Measurements from ENCODE around the gene COX7A2. TPM values are rescaled to one million over a fixed set of nuclear protein-coding genes. Genes with fewer than 3 reads are reported as not detected.
A peak's percentile ranks its signal among the peaks of the same experiment; 100 is the strongest.

COX7A2 gene
- total and polyA plus RNA-seq, 8 donors, result 76.5 to 214 (median 131) TPM

GRCh38 chr6:75208298-75209183, 35.1 kb downstream of the COX7A2 start:
- peak; percentile 41 for FAIRE-seq

GRCh38 chr6:75206576-75207342, 36.8 kb downstream of the COX7A2 start:
- Histone ChIP-seq H3K27me3 (peaks cover 0 to 25% (median 0%) of the 10 kb centered on the region in 4 donors), H3K4me1 (peaks cover 0 to 18% (median 6%) of the 10 kb centered on the region in 3 donors), H3K27ac (no peak overlapping the region), H3K4me3 (peak overlapping the region in 3 of 4 donors; percentile 7 to 45 (median 34)), H3K9me3 (no peaks in the 10 kb centered on the region), H3K36me3 (no peaks in the 10 kb centered on the region)
- TF ChIP-seq CTCF (IDR thresholded peaks at IDR 0.05), result no peak
- no peak for ATAC-seq
- DNase-seq, result peak in 2 of 6 donors; percentile 58 to 60
- 16% methylated on average over 35 of the region's 35 CpGs for WGBS, 2 donors
- intact Hi-C loops (cut with DNase I), result loop anchor here in 2 of 3 donors (5.0 to 10.0 kb wide), 4 partner anchors 802 to 1482 kb away; no protein-coding TSS in a partner anchor
- FAIRE-seq, result no peak

More at GRCh38 chr6:75208298-75209183, 35.1 kb downstream of the COX7A2 start:
- Histone ChIP-seq H3K9me3 (no peaks in the 10 kb centered on the region), H3K36me3 (no peaks in the 10 kb centered on the region), H3K27ac (no peak overlapping the region), H3K27me3 (peaks cover 0 to 25% (median 0%) of the 10 kb centered on the region in 4 donors), H3K4me1 (peaks cover 0 to 18% (median 6%) of the 10 kb centered on the region in 3 donors), H3K4me3 (peak overlapping the region in 1 of 4 donors; percentile 26)
- ATAC-seq (peak; percentile 77 to 83 (median 83)), DNase-seq (peak; percentile 67 to 89 (median 85))
- intact Hi-C loops (cut with DNase I), result loop anchor here in 2 of 3 donors (5.0 to 10.0 kb wide), 4 partner anchors 804 to 1484 kb away; no protein-coding TSS in a partner anchor
- 5 to 8% methylated on average over 33 of the region's 33 CpGs for WGBS, 2 donors
- peak; percentile 66 to 84 (median 80) for TF ChIP-seq CTCF (IDR thresholded peaks at IDR 0.05)

GRCh38 chr6:75205776-75206575, 37.6 kb downstream of the COX7A2 start, which contains the start of gene COL12A1:
COL12A1 (minus strand) TSS chr6:75206053; CDS start chr6:75202792, 3,261 bp downstream.
- H3K27me3 ChIP-seq, result peaks cover 0 to 25% (median 0%) of the 10 kb centered on the region in 4 donors
- no peak for TF ChIP-seq CTCF (IDR thresholded peaks at IDR 0.05)
- no peak for FAIRE-seq
- no peaks in the 10 kb centered on the region for H3K9me3 ChIP-seq
- H3K4me1 ChIP-seq, result peaks cover 0 to 18% (median 6%) of the 10 kb centered on the region in 3 donors
- no peaks in the 10 kb centered on the region for H3K36me3 ChIP-seq
- peak within 1 kb of the TSS; percentile 7 to 45 (median 26) for H3K4me3 ChIP-seq
- 1 to 2% methylated on average over 60 to 64 of the region's 64 CpGs for WGBS, 2 donors
- DNase-seq, result peak; percentile 48 to 86 (median 70)
- H3K27ac ChIP-seq, result peak within 1 kb of the TSS in 2 of 4 donors; percentile 26 to 47
- peak; percentile 41 to 61 (median 58) for ATAC-seq
- intact Hi-C loops (cut with DNase I), result loop anchor here in 2 of 3 donors (5.0 to 10.0 kb wide), 4 partner anchors 801 to 1481 kb away; no protein-coding TSS in a partner anchor
